Mesothelial cell of epicardium (in vitro differentiated cells): ENCODE measurements around the gene GMDS. TPM values are rescaled to one million over a fixed set of nuclear protein-coding genes. Genes with fewer than 3 reads are reported as not detected.
A peak's percentile ranks its signal among the peaks of the same experiment; 100 is the strongest.

Experiments used
- DNase-seq, 2 experiments: peaks; one replicate each; pipeline ENCODE4 v3.0.0; 2021; ENCODE audit warnings: low spot score in 2 of 2; ENCODE audit not compliant: unreplicated experiment in 2 of 2
- H3K27ac Mint-ChIP-seq: 2 replicates; pipeline ENCODE4 v1.8.0; 2021; ENCODE audit warnings: mixed read lengths
- H3K27me3 Mint-ChIP-seq: 2 replicates; pipeline ENCODE4 v1.8.0; 2021; ENCODE audit warnings: low read depth, mixed read lengths
- H3K36me3 Mint-ChIP-seq: 2 replicates; pipeline ENCODE4 v1.8.0; 2021; ENCODE audit warnings: mixed read lengths
- H3K4me1 Mint-ChIP-seq: 2 replicates; pipeline ENCODE4 v1.8.0; 2021; ENCODE audit warnings: mixed read lengths
- H3K4me3 Mint-ChIP-seq: 2 replicates; pipeline ENCODE4 v1.8.0; 2021; ENCODE audit warnings: mild to moderate bottlenecking, moderate library complexity, mixed read lengths
- H3K9me3 Mint-ChIP-seq: 2 replicates; pipeline ENCODE4 v1.8.0; 2021; ENCODE audit warnings: mixed read lengths
- CTCF ChIP-seq: fragments of 200-600 bp; sonication (generic); IDR thresholded peaks from one replicate; pipeline ENCODE4 v1.5.0; 2021; ENCODE audit warnings: antibody characterized with exemption; ENCODE audit not compliant: unreplicated experiment
- total RNA-seq: library from RNA; stranded (reverse); gene quantifications from 3 replicates; pipeline ENCODE4 v1.2.1, GENCODE V29; 2021

GMDS gene
- total RNA-seq, 1 donor from 2014 or later = 39.9 TPM

GRCh38 chr6:1625794-1626435, 619.5 kb downstream of the GMDS start:
- Mint-ChIP-seq H3K27ac (peak overlapping the region; percentile 76), H3K9me3 (no peaks in the 10 kb centered on the region), H3K4me1 (peaks cover 77% of the 10 kb centered on the region), H3K36me3 (no peaks in the 10 kb centered on the region), H3K4me3 (peak overlapping the region; percentile 78), H3K27me3 (peaks cover 67% of the 10 kb centered on the region)
- no peak for DNase-seq
- TF ChIP-seq CTCF = no peak

- DNase-seq = no peak
- Mint-ChIP-seq H3K27ac (peak overlapping the region; percentile 74), H3K27me3 (peaks cover 69% of the 10 kb centered on the region), H3K36me3 (no peaks in the 10 kb centered on the region), H3K4me1 (peaks cover 69% of the 10 kb centered on the region), H3K9me3 (no peaks in the 10 kb centered on the region), H3K4me3 (peak overlapping the region; percentile 78)
- no peak for TF ChIP-seq CTCF
These were observed 620.3 kb downstream of the GMDS start for GRCh38 chr6:1624851-1625781.

GRCh38 chr6:1624058-1624850, 621.2 kb downstream of the GMDS start:
- Mint-ChIP-seq H3K9me3 (no peaks in the 10 kb centered on the region), H3K4me1 (peaks cover 72% of the 10 kb centered on the region), H3K27ac (peak overlapping the region; percentile 66), H3K27me3 (peaks cover 70% of the 10 kb centered on the region), H3K4me3 (peak overlapping the region; percentile 78), H3K36me3 (no peaks in the 10 kb centered on the region)
- TF ChIP-seq CTCF = no peak
- no peak for DNase-seq

- peak overlapping the region; percentile 93 for H3K27ac Mint-ChIP-seq
- TF ChIP-seq CTCF = no peak
- H3K36me3 Mint-ChIP-seq = no peaks in the 10 kb centered on the region
- H3K4me3 Mint-ChIP-seq = peak overlapping the region; percentile 78
- H3K9me3 Mint-ChIP-seq = no peaks in the 10 kb centered on the region
- peaks cover 66% of the 10 kb centered on the region for H3K27me3 Mint-ChIP-seq
- H3K4me1 Mint-ChIP-seq = peaks cover 70% of the 10 kb centered on the region
- DNase-seq = no peak
These were observed 621.7 kb downstream of the GMDS start for GRCh38 chr6:1623769-1624057.

GRCh38 chr6:1622851-1623768, 622.3 kb downstream of the GMDS start:
- Mint-ChIP-seq H3K27me3 (peaks cover 67% of the 10 kb centered on the region), H3K4me1 (peaks cover 71% of the 10 kb centered on the region), H3K27ac (peak overlapping the region; percentile 93), H3K9me3 (no peaks in the 10 kb centered on the region), H3K36me3 (no peaks in the 10 kb centered on the region), H3K4me3 (peak overlapping the region; percentile 78)
- TF ChIP-seq CTCF = no peak
- no peak for DNase-seq
